Neuronal stem cell (in vitro differentiated cells): ENCODE measurements around the gene POLR1E.

Experiments used
- DNase-seq: peaks from one replicate; pipeline ENCODE4 v3.0.0-alpha.2; 2013; ENCODE audit warnings: low spot score
- H2AFZ ChIP-seq: one replicate; pipeline ENCODE4 v1.6.1; 2013; ENCODE audit warnings: mild to moderate bottlenecking, low read length, inconsistent platforms
- H2AK5ac ChIP-seq: 2 replicates; pipeline ENCODE4 v1.6.1; 2013; ENCODE audit warnings: low read depth, mild to moderate bottlenecking, inconsistent platforms, low read length, moderate library complexity, mixed read lengths
- H2BK120ac ChIP-seq: 2 replicates; pipeline ENCODE4 v1.6.1; 2013; ENCODE audit warnings: low read depth, mild to moderate bottlenecking, inconsistent platforms, low read length, moderate library complexity, mixed read lengths
- H2BK12ac ChIP-seq: one replicate; pipeline ENCODE4 v1.6.1; 2013; ENCODE audit warnings: low read length, inconsistent platforms
- H2BK15ac ChIP-seq: 2 replicates; pipeline ENCODE4 v1.6.1; 2013; ENCODE audit warnings: mild to moderate bottlenecking, low read length, inconsistent platforms, mixed read lengths
- H2BK5ac ChIP-seq: one replicate; pipeline ENCODE4 v1.6.1; 2013; ENCODE audit warnings: inconsistent platforms, mild to moderate bottlenecking, low read length, moderate library complexity
- H3K14ac ChIP-seq: one replicate; pipeline ENCODE4 v1.6.1; 2013; ENCODE audit warnings: low read length, inconsistent platforms
- H3K18ac ChIP-seq: 2 replicates; pipeline ENCODE4 v1.6.1; 2013; ENCODE audit warnings: low read length, inconsistent platforms
- H3K23ac ChIP-seq: 2 replicates; pipeline ENCODE4 v1.6.1; 2013; ENCODE audit warnings: low read depth, mild to moderate bottlenecking, mixed read lengths, low read length, inconsistent platforms; ENCODE audit not compliant: poor library complexity
- H3K27ac ChIP-seq: replicated peaks from 3 replicates; pipeline ENCODE4 v1.5.1; 2013; ENCODE audit warnings: low read length, inconsistent platforms
- H3K27me3 ChIP-seq, 3 experiments: 2 replicates each; pipeline ENCODE4 v1.6.1; 2013; ENCODE audit warnings: low read length in 3 of 3, mild to moderate bottlenecking in 2 of 3, inconsistent platforms in 1 of 3, low read depth in 1 of 3, mixed read lengths in 1 of 3, moderate library complexity in 1 of 3; ENCODE audit not compliant: control insufficient read depth in 3 of 3, insufficient read depth in 3 of 3
- H3K36me3 ChIP-seq, 2 donors: replicated peaks in 1 of 2; 2 replicates each; pipeline ENCODE4 v1.6.1; 2013; ENCODE audit warnings: low read length in 2 of 2; ENCODE audit not compliant: control insufficient read depth in 2 of 2, insufficient read depth in 2 of 2
- H3K4ac ChIP-seq: 2 replicates; pipeline ENCODE4 v1.6.1; 2013; ENCODE audit warnings: inconsistent platforms, mild to moderate bottlenecking, low read length, moderate library complexity
- H3K4me1 ChIP-seq, 2 donors: 1 replicate in 1 of 2; 2 replicates in 1 of 2; pipeline ENCODE4 v1.6.1; 2013; ENCODE audit warnings: low read length in 2 of 2, low read depth in 1 of 2; ENCODE audit not compliant: control insufficient read depth in 2 of 2, insufficient read depth in 1 of 2
- H3K4me2 ChIP-seq: one replicate; pipeline ENCODE4 v1.6.1; 2013; ENCODE audit warnings: mild to moderate bottlenecking, low read length, inconsistent platforms; ENCODE audit not compliant: insufficient read depth, poor library complexity, severe bottlenecking
- H3K4me3 ChIP-seq, 2 donors: 2 replicates each; pipeline ENCODE4 v1.5.1; 2013; ENCODE audit warnings: low read length in 2 of 2, mild to moderate bottlenecking in 2 of 2, inconsistent platforms in 1 of 2, moderate library complexity in 1 of 2
- H3K79me1 ChIP-seq: one replicate; pipeline ENCODE4 v1.6.1; 2013; ENCODE audit warnings: low read depth, mild to moderate bottlenecking, inconsistent platforms, low read length, moderate library complexity
- H3K9ac ChIP-seq: one replicate; pipeline ENCODE4 v1.6.1; 2013; ENCODE audit warnings: mild to moderate bottlenecking, low read depth, low read length, inconsistent platforms; ENCODE audit not compliant: poor library complexity
- H3K9me3 ChIP-seq, 2 donors: replicated peaks in 1 of 2; 2 replicates each; pipeline versions ENCODE3 to v1.6.1; 2013; ENCODE audit warnings: low read length in 2 of 2, mild to moderate bottlenecking in 2 of 2, inconsistent platforms in 1 of 2, low read depth in 1 of 2, mixed read lengths in 1 of 2, moderate library complexity in 1 of 2; ENCODE audit not compliant: control insufficient read depth in 2 of 2, insufficient read depth in 1 of 2
- H4K8ac ChIP-seq: one replicate; pipeline ENCODE4 v1.6.1; 2013; ENCODE audit warnings: low read depth, mild to moderate bottlenecking, inconsistent platforms, low read length, moderate library complexity
- H4K91ac ChIP-seq: one replicate; pipeline ENCODE4 v1.6.1; 2013; ENCODE audit warnings: low read length, low read depth, mild to moderate bottlenecking, inconsistent platforms; ENCODE audit not compliant: poor library complexity
- WGBS, 2 donors: extraction: QIAGEN DNeasy Blood & Tissue Kit; methylation state at CpG; one replicate each; pipeline ENCODE4 v1.1.7; 2013; ENCODE audit warnings: missing lambda C conversion rate in 2 of 2, mixed read lengths in 1 of 2; ENCODE audit not compliant: insufficient read length in 2 of 2, insufficient replicate concordance in 1 of 2; ENCODE audit errors: extremely low coverage in 2 of 2; 5-methylcytosine and 5-hydroxymethylcytosine counted together

The POLR1E gene

GRCh38 chr9:37531699-37532098 is 46.0 kb downstream of the POLR1E start:
- H3K4ac ChIP-seq: no peak overlapping the region
- WGBS, 2 donors: no CpG with 5 or more reads among the region's 13 CpGs
- H3K18ac ChIP-seq: no peak overlapping the region

GRCh38 chr9:37534412-37534811 is 48.7 kb downstream of the POLR1E start:
- no peaks in the 10 kb centered on the region for H3K79me1 ChIP-seq
- H3K4ac ChIP-seq: no peak overlapping the region
- no peaks in the 10 kb centered on the region for H3K9me3 ChIP-seq
- H2BK12ac ChIP-seq: no peak overlapping the region
- H3K27ac ChIP-seq: no peak overlapping the region
- H3K4me2 ChIP-seq: no peak overlapping the region
- H2AK5ac ChIP-seq: no peak overlapping the region
- H2BK120ac ChIP-seq: no peak overlapping the region
- no peak overlapping the region for H2BK15ac ChIP-seq
- H4K8ac ChIP-seq: no peak overlapping the region
- H3K14ac ChIP-seq: no peak overlapping the region
- H3K18ac ChIP-seq: no peak overlapping the region
- no peak for DNase-seq
- H3K4me1 ChIP-seq: peaks cover 0 to 8% of the 10 kb centered on the region in 2 donors
- no peak overlapping the region for H3K4me3 ChIP-seq
- H2BK5ac ChIP-seq: no peak overlapping the region
- no peaks in the 10 kb centered on the region for H3K27me3 ChIP-seq
- no peak overlapping the region for H3K9ac ChIP-seq
- WGBS, 2 donors: no CpG with 5 or more reads among the region's 7 CpGs
- no peak overlapping the region for H3K23ac ChIP-seq
- no peak overlapping the region for H4K91ac ChIP-seq
- peaks cover 17 to 69% of the 10 kb centered on the region in 2 donors for H3K36me3 ChIP-seq
- no peak overlapping the region for H2AFZ ChIP-seq

More at GRCh38 chr9:37531699-37532098, 46.0 kb downstream of the POLR1E start:
- Histone ChIP-seq H3K4me2 (no peak overlapping the region), H3K9me3 (no peaks in the 10 kb centered on the region), H3K36me3 (peaks cover 21 to 67% of the 10 kb centered on the region in 2 donors), H3K9ac (no peak overlapping the region), H4K91ac (no peak overlapping the region), H2BK120ac (no peak overlapping the region), H2BK5ac (no peak overlapping the region), H2BK12ac (no peak overlapping the region), H3K79me1 (no peaks in the 10 kb centered on the region), H2BK15ac (no peak overlapping the region), H3K23ac (no peak overlapping the region), H3K27me3 (no peaks in the 10 kb centered on the region), H3K27ac (no peak overlapping the region), H2AFZ (no peak overlapping the region), H2AK5ac (no peak overlapping the region), H3K4me1 (peaks cover 0 to 8% of the 10 kb centered on the region in 2 donors), H3K4me3 (no peak overlapping the region), H3K14ac (no peak overlapping the region), H4K8ac (no peak overlapping the region)
- no peak for DNase-seq

GRCh38 chr9:37534901-37535300 is 49.2 kb downstream of the POLR1E start:
- Histone ChIP-seq H2AFZ (no peak overlapping the region), H3K14ac (no peak overlapping the region), H3K36me3 (peaks cover 17 to 68% of the 10 kb centered on the region in 2 donors), H3K79me1 (no peaks in the 10 kb centered on the region), H2BK120ac (no peak overlapping the region), H2AK5ac (no peak overlapping the region), H3K18ac (no peak overlapping the region), H3K9ac (no peak overlapping the region), H4K8ac (no peak overlapping the region), H3K27me3 (no peaks in the 10 kb centered on the region), H3K9me3 (no peaks in the 10 kb centered on the region), H3K4me3 (no peak overlapping the region), H2BK12ac (no peak overlapping the region), H2BK5ac (no peak overlapping the region), H3K4ac (no peak overlapping the region), H4K91ac (no peak overlapping the region), H3K23ac (no peak overlapping the region), H3K4me2 (no peak overlapping the region), H3K4me1 (peaks cover 0 to 8% of the 10 kb centered on the region in 2 donors), H3K27ac (no peak overlapping the region), H2BK15ac (no peak overlapping the region)
- DNase-seq: peak; percentile 12
- WGBS, 2 donors: no CpG with 5 or more reads among the region's 10 CpGs

DNA sequence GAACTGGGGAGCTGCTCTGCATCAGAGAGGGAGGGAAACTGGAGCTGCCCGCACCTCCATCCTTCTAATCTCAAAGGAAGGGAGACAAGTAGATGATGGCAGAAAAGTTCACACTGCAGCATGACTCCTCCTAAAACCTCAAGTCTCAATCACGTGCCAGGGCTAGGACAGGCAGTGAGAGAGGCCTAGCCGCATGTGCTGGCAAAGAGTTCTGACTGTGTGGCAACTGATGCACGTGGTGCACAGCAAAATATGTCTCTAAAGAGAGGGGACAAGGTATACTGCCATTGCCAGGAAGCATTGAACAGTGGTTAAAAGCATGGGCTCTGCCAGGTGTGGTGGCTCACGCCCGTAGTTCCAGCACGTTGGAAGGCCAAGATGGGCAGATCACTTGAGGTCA is 52.4 kb downstream of the POLR1E start:
- no CpG with 5 or more reads among the region's 7 CpGs for WGBS, 2 donors
- Histone ChIP-seq H4K91ac (no peak overlapping the region), H2BK12ac (no peak overlapping the region), H3K4me2 (no peak overlapping the region), H3K4me3 (no peak overlapping the region), H2AK5ac (no peak overlapping the region), H2AFZ (no peak overlapping the region), H3K27ac (no peak overlapping the region), H3K9me3 (no peaks in the 10 kb centered on the region), H2BK15ac (no peak overlapping the region), H3K18ac (no peak overlapping the region), H3K27me3 (no peaks in the 10 kb centered on the region), H2BK5ac (no peak overlapping the region), H2BK120ac (no peak overlapping the region), H3K23ac (no peak overlapping the region), H3K36me3 (peaks cover 24 to 66% of the 10 kb centered on the region in 2 donors), H3K14ac (no peak overlapping the region), H3K4ac (no peak overlapping the region), H3K9ac (no peak overlapping the region), H3K79me1 (no peaks in the 10 kb centered on the region), H4K8ac (no peak overlapping the region), H3K4me1 (peaks cover 0 to 8% of the 10 kb centered on the region in 2 donors)
- DNase-seq: no peak
